GM12891 (cell line): ENCODE measurements around the gene GRB2.

ENCODE experiments used
- PAX5 ChIP-seq: IDR thresholded peaks from 2 replicates; pipeline ENCODE4 v1.6.1; 2011; ENCODE audit warnings: low read length, moderate library complexity, mild to moderate bottlenecking; ENCODE audit not compliant: insufficient read depth, severe bottlenecking
- POLR2A ChIP-seq: IDR thresholded peaks from 2 replicates; pipeline ENCODE4 v1.6.1; 2011; ENCODE audit warnings: low read depth, low read length, control low read depth
- POLR2AphosphoS5 ChIP-seq: IDR thresholded peaks from 2 replicates; pipeline ENCODE4 v1.6.1; 2011; ENCODE audit warnings: low read depth, low read length, control low read depth
- POU2F2 ChIP-seq: IDR thresholded peaks from 2 replicates; pipeline ENCODE4 v1.6.1; 2011; ENCODE audit warnings: low read depth, mild to moderate bottlenecking, control low read depth, low read length, moderate library complexity
- SPI1 ChIP-seq: IDR thresholded peaks from 2 replicates; pipeline ENCODE4 v1.6.1; 2011; ENCODE audit warnings: low read depth, low read length, control low read depth
- TAF1 ChIP-seq: IDR thresholded peaks from 2 replicates; pipeline ENCODE4 v1.6.1; 2011; ENCODE audit warnings: low read depth, low read length, control low read depth

DNA sequence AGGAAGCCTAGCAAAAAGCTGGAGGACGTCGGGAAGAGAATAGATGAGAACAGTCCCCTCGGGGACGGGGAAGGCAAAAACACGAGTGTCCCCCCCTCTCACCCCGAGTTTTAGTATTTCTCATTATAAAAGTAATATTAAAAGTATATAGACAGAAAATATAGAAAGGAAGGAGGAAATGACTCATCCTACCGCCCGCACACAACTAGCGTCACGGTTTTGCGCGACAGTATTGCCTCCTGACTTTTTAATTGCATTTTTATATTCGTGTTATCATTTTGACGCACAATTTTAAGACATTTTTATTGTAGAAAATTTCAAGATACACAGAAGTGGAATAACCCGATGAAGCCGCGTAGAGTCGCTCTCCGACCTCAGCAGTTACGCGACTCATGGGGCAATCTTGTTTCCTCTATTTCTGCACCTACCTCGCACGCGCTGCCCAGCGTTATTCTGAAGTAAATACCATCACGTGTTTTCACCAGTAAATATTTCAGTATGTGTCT, 115.6 kb downstream of the GRB2 start:
- TF ChIP-seq POLR2A (no peak; the same call in 1 of the 2 replicates), TAF1 (no peak), SPI1 (no peak), POLR2AphosphoS5 (no peak), PAX5 (no peak), POU2F2 (no peak)
